BJ (cell line): ENCODE results near the gene RPS29. TPM values are rescaled to one million over a fixed set of nuclear protein-coding genes. Genes with fewer than 3 reads are reported as not detected.
"Not testable (repeated sequence)": the region's sequence is repeated elsewhere in the genome, so short reads cannot be mapped to it uniquely, and the experiment has no call there.

ENCODE experiments used
- CTCF ChIA-PET: fragments of 350-600 bp; formaldehyde crosslinking; extraction: SDS; loops from one replicate; lab custom pipeline; 2021; ENCODE audit warnings: antibody characterized with exemption, inconsistent platforms; lab: Yijun Ruan, JAX
- POLR2A ChIA-PET: fragments of 300-600 bp; sonication (Branson Sonifier 250); formaldehyde crosslinking; extraction: SDS; loops from one replicate; lab custom pipeline; 2021; ENCODE audit warnings: antibody characterized with exemption; lab: Charles Lee
- DNase-seq: peaks from one replicate; pipeline ENCODE4 v3.0.0-alpha.2; 2011; ENCODE audit warnings: low read depth
- H3K27me3 ChIP-seq: 2 replicates; pipeline ENCODE4 v1.6.0; 2011; ENCODE audit warnings: low read length; ENCODE audit not compliant: control insufficient read depth, insufficient read depth
- H3K36me3 ChIP-seq: 2 replicates; pipeline ENCODE4 v1.5.1; 2011; ENCODE audit warnings: low read length; ENCODE audit not compliant: control insufficient read depth, insufficient read depth
- H3K4me3 ChIP-seq: 2 replicates; pipeline ENCODE4 v1.5.1; 2011; ENCODE audit warnings: low read depth, mild to moderate bottlenecking, control low read depth, low read length
- CTCF ChIP-seq: IDR thresholded peaks from 2 replicates; pipeline ENCODE4 v1.5.1; 2011; ENCODE audit warnings: low read depth, mild to moderate bottlenecking, control low read depth, inconsistent platforms, low read length, moderate library complexity; ENCODE audit not compliant: insufficient read depth
- polyA plus RNA-seq: library from polyadenylated mRNA; depleted of rRNA; stranded (reverse); fragments of >200 nt; gene quantifications from 2 replicates; pipeline ENCODE4 v1.2.3, GENCODE V29; 2011

RPS29 gene
- polyA plus RNA-seq, 1 experiment, result 4,331 TPM

DNA sequence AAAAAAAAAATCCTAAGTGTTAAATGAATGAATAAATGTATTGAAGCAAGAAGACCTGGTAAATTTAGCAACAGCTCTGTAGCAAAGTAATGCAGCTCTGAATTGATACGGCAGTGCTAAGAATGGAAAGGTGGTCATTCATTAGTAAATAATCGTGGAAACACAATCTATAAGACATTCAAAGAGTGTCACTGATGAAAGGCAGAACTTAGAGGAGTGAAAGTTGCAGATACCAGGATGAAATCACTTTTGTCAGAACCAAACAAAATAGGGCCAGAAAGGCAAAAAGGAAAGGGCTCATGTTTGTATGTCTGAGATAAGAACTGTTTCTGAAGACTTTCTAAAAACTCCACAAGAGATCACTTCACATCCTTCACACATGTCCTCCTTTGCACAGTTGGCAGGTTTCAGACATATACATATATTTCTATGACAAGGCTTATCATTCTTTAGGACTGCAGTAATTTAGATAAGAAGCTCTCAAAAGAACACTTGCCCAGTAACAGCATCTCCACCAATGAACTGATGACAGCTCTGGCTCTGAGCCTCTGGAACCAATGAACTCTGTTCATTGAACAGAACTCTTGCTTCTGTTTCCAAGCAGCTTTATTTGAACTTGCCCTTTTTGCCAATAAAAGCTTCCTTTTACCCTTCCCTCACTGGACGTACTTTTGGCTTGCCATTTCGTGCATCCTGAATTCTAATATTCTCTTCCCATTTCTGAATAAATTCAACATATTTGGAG is 8.3 kb upstream of the RPS29 start:
- no peak overlapping the region for H3K4me3 ChIP-seq
- H3K27me3 ChIP-seq, result no peaks in the 10 kb centered on the region
- ChIA-PET CTCF (interaction anchor here (0.8 to 2.6 kb wide), 2 partner anchors 8 to 9 kb away, joined by 3 to 8 read pairs; partner anchors contain the start of gene RPS29), POLR2A (interaction anchor here (0.7 kb wide), 1 partner anchor 8 kb away, joined by 3 read pairs; the partner anchor contains the start of gene RPS29)
- H3K36me3 ChIP-seq, result no peaks in the 10 kb centered on the region
- TF ChIP-seq CTCF, result no peak
- DNase-seq, result no peak

- Histone ChIP-seq H3K4me3 (no peak overlapping the region), H3K36me3 (no peaks in the 10 kb centered on the region), H3K27me3 (no peaks in the 10 kb centered on the region)
- TF ChIP-seq CTCF, result no peak
- DNase-seq, result no peak
- ChIA-PET POLR2A (no interaction called here), CTCF (interaction anchor here (0.7 to 1.2 kb wide), 2 partner anchors 41 to 176 kb away, joined by 3 read pairs; no protein-coding TSS in a partner anchor)
Measured at GRCh38 chr14:49593016-49593415, 6.8 kb upstream of the RPS29 start.

DNA sequence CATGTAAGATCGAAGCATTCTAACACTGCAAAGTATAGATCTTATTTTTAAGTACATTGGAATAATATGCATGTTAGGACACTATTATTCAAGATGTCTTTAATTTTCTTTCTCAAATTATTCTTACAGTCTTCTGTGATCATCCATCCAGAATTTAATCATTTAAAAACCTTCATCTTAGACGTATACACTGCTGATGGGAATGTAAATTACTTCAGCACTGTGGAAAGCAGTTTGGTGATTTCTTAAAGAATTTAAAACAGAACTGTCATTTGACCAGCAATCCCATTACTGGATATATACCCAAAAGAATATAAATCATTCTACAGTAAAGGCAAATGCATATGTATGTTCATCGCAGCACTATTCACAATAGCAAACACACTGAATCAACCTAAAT is 3.2 kb upstream of the RPS29 start:
- TF ChIP-seq CTCF, result no peak
- Histone ChIP-seq H3K27me3 (no peaks in the 10 kb centered on the region), H3K36me3 (no peaks in the 10 kb centered on the region), H3K4me3 (no peak overlapping the region)
- no peak for DNase-seq
- ChIA-PET CTCF (interaction anchor here (0.9 kb wide), 1 partner anchor 16 kb away, joined by 3 read pairs; no protein-coding TSS in a partner anchor), POLR2A (no interaction called here)

GRCh38 chr14:49586673-49587460 is 687 bp upstream of the RPS29 start:
- Histone ChIP-seq H3K36me3 (peaks cover 8% of the 10 kb centered on the region), H3K27me3 (no peaks in the 10 kb centered on the region), H3K4me3 (no peak overlapping the region)
- CTCF ChIA-PET, result interaction anchor here (0.5 to 2.5 kb wide), 20 partner anchors 9 to 266 kb away, joined by 3 to 19 read pairs (median 4); partner anchors contain the start of genes LRR1, MGAT2, NEMF and RPL36AL
- POLR2A ChIA-PET, result interaction anchor here (0.6 to 1.3 kb wide), 2 partner anchors 8 to 12 kb away, joined by 3 to 4 read pairs; partner anchors contain the start of gene LRR1
- DNase-seq, result peak; percentile 37
- TF ChIP-seq CTCF, result peak; percentile 68

- H3K36me3 ChIP-seq, DNase-seq, POLR2A ChIA-PET, H3K27me3 ChIP-seq: not testable (repeated sequence)
- CTCF ChIA-PET, result interaction anchor here (0.8 to 1.2 kb wide), 3 partner anchors 10 to 64 kb away, joined by 3 to 4 read pairs (median 3); no protein-coding TSS in a partner anchor
- H3K4me3 ChIP-seq, result peak overlapping the region; percentile 90
Measured at GRCh38 chr14:49584981-49585640, 1.1 kb downstream of the RPS29 start.
